T-helper 17 cell (primary cell): ENCODE data around the gene TOP1. TPM values are rescaled to one million over a fixed set of nuclear protein-coding genes. Genes with fewer than 3 reads are reported as not detected.
"Not testable (repeated sequence)": the region's sequence is repeated elsewhere in the genome, so short reads cannot be mapped to it uniquely, and the experiment has no call there.

ENCODE experiments used
- ATAC-seq: fragments of 150-1000 bp; cut with Tn5 transposase; 2 replicates; pipeline ENCODE4 v1.10.0; 2021; ENCODE audit warnings: mild to moderate bottlenecking, moderate library complexity
- DNase-seq, 3 donors: peaks; one replicate each; pipeline versions ENCODE4 v3.0.0 to v3.0.0-alpha.2; 2020 to 2021
- H3K9me3 ChIP-seq: one replicate; pipeline ENCODE4 v1.7.0; 2013; ENCODE audit warnings: low read length, mild to moderate bottlenecking; ENCODE audit not compliant: control insufficient read depth, poor library complexity, severe bottlenecking
- H3K27ac Mint-ChIP-seq: one replicate; pipeline ENCODE4 v1.8.0; 2022; ENCODE audit warnings: mild to moderate bottlenecking, moderate library complexity, mixed read lengths
- H3K27me3 Mint-ChIP-seq: one replicate; pipeline ENCODE4 v1.8.0; 2022; ENCODE audit warnings: mixed read lengths
- H3K36me3 Mint-ChIP-seq: one replicate; pipeline ENCODE4 v1.8.0; 2022; ENCODE audit warnings: low read depth, mixed read lengths
- H3K4me1 Mint-ChIP-seq: one replicate; pipeline ENCODE4 v1.8.0; 2022; ENCODE audit warnings: mild to moderate bottlenecking, mixed read lengths
- H3K4me3 Mint-ChIP-seq: one replicate; pipeline ENCODE4 v1.8.0; 2022; ENCODE audit warnings: mild to moderate bottlenecking, moderate library complexity, mixed read lengths
- total RNA-seq, 4 donors: library from RNA in 2 of 4; stranded (reverse) in 2 of 4; gene quantifications; one replicate each; pipeline ENCODE4 v1.2.3 and lab custom pipeline; 2022 to 2026

Gene TOP1
- total RNA-seq, 2 donors from 2014 or later: 37.4 to 44.4 TPM

- peak overlapping the region; percentile 53 for H3K27ac Mint-ChIP-seq
- no peak overlapping the region for H3K4me3 Mint-ChIP-seq
- peaks cover 17% of the 10 kb centered on the region for H3K36me3 Mint-ChIP-seq
- ATAC-seq (no peak), DNase-seq (no peak)
- no peaks in the 10 kb centered on the region for H3K9me3 ChIP-seq
- H3K4me1 Mint-ChIP-seq: peaks cover 8% of the 10 kb centered on the region
- H3K27me3 Mint-ChIP-seq: no peaks in the 10 kb centered on the region
These were observed 73.0 kb downstream of the TOP1 start for GRCh38 chr20:41101660-41102059.

GRCh38 chr20:41108531-41108930 lies 79.9 kb downstream of the TOP1 start:
- DNase-seq (no peak), ATAC-seq (no peak)
- Mint-ChIP-seq H3K27ac (no peak overlapping the region), H3K4me3 (no peak overlapping the region), H3K36me3 (peaks cover 8% of the 10 kb centered on the region), H3K27me3 (no peaks in the 10 kb centered on the region), H3K4me1 (peaks cover 8% of the 10 kb centered on the region)
- no peaks in the 10 kb centered on the region for H3K9me3 ChIP-seq

- no peak for DNase-seq
- H3K9me3 ChIP-seq: no peaks in the 10 kb centered on the region
- ATAC-seq: no peak
- peaks cover 4% of the 10 kb centered on the region for H3K4me1 Mint-ChIP-seq
- no peak overlapping the region for H3K4me3 Mint-ChIP-seq
- peak overlapping the region; percentile 72 for H3K27ac Mint-ChIP-seq
- no peaks in the 10 kb centered on the region for H3K27me3 Mint-ChIP-seq
- peaks cover 3% of the 10 kb centered on the region for H3K36me3 Mint-ChIP-seq
These were observed 81.4 kb downstream of the TOP1 start for GRCh38 chr20:41110012-41110411.

GRCh38 chr20:41110930-41111577 lies 82.4 kb downstream of the TOP1 start:
- no peak for DNase-seq
- Mint-ChIP-seq H3K36me3 (peaks cover 3% of the 10 kb centered on the region), H3K4me3 (no peak overlapping the region), H3K27ac (peak overlapping the region; percentile 72), H3K27me3 (no peaks in the 10 kb centered on the region), H3K4me1 (peaks cover 4% of the 10 kb centered on the region)
- ATAC-seq: no peak
- no peaks in the 10 kb centered on the region for H3K9me3 ChIP-seq

GRCh38 chr20:41111578-41111951 lies 82.9 kb downstream of the TOP1 start:
- peaks cover 6% of the 10 kb centered on the region for H3K36me3 Mint-ChIP-seq

GRCh38 chr20:41116282-41116956 lies 87.8 kb downstream of the TOP1 start:
- no peaks in the 10 kb centered on the region for H3K27me3 Mint-ChIP-seq
- peak overlapping the region; percentile 21 for H3K27ac Mint-ChIP-seq
- peaks cover 10% of the 10 kb centered on the region for H3K4me1 Mint-ChIP-seq
- peaks cover 7% of the 10 kb centered on the region for H3K36me3 Mint-ChIP-seq
- no peaks in the 10 kb centered on the region for H3K9me3 ChIP-seq
- ATAC-seq (no peak), DNase-seq (no peak)
- H3K4me3 Mint-ChIP-seq: no peak overlapping the region

More at GRCh38 chr20:41111578-41111951, 82.9 kb downstream of the TOP1 start:
- DNase-seq (no peak), ATAC-seq (no peak)
- H3K27ac Mint-ChIP-seq: peak overlapping the region; percentile 51
- H3K27me3 Mint-ChIP-seq: no peaks in the 10 kb centered on the region
- no peak overlapping the region for H3K4me3 Mint-ChIP-seq
- H3K4me1 Mint-ChIP-seq: peaks cover 3% of the 10 kb centered on the region
- no peaks in the 10 kb centered on the region for H3K9me3 ChIP-seq

GRCh38 chr20:41118159-41118558 lies 89.5 kb downstream of the TOP1 start:
- H3K9me3 ChIP-seq, H3K4me3 Mint-ChIP-seq, H3K36me3 Mint-ChIP-seq, H3K27ac Mint-ChIP-seq, H3K27me3 Mint-ChIP-seq, ATAC-seq, DNase-seq: not testable (repeated sequence)
- peaks cover 10% of the 10 kb centered on the region for H3K4me1 Mint-ChIP-seq

GRCh38 chr20:41118632-41119031 lies 90.0 kb downstream of the TOP1 start:
- DNase-seq (no peak), ATAC-seq (no peak)
- Mint-ChIP-seq H3K36me3 (peaks cover 7% of the 10 kb centered on the region), H3K4me1 (peaks cover 10% of the 10 kb centered on the region), H3K4me3 (no peak overlapping the region), H3K27ac (no peak overlapping the region), H3K27me3 (no peaks in the 10 kb centered on the region)
- H3K9me3 ChIP-seq: no peaks in the 10 kb centered on the region

- Mint-ChIP-seq H3K27me3 (no peaks in the 10 kb centered on the region), H3K4me1 (peaks cover 11% of the 10 kb centered on the region), H3K4me3 (no peak overlapping the region), H3K27ac (peak overlapping the region; percentile 74), H3K36me3 (peaks cover 7% of the 10 kb centered on the region)
- ATAC-seq (no peak), DNase-seq (no peak)
- H3K9me3 ChIP-seq: no peaks in the 10 kb centered on the region
These were observed 91.3 kb downstream of the TOP1 start for GRCh38 chr20:41119614-41120561.

GRCh38 chr20:41121399-41121798 lies 92.8 kb downstream of the TOP1 start:
- Mint-ChIP-seq H3K27me3 (no peaks in the 10 kb centered on the region), H3K27ac (peak overlapping the region; percentile 74), H3K4me3 (no peak overlapping the region), H3K4me1 (peaks cover 18% of the 10 kb centered on the region), H3K36me3 (peaks cover 12% of the 10 kb centered on the region)
- H3K9me3 ChIP-seq: no peaks in the 10 kb centered on the region
- ATAC-seq: peak; percentile 26
- no peak for DNase-seq

GRCh38 chr20:41123631-41124030 lies 95.0 kb downstream of the TOP1 start:
- Mint-ChIP-seq H3K36me3 (peaks cover 14% of the 10 kb centered on the region), H3K27ac (no peak overlapping the region), H3K27me3 (no peaks in the 10 kb centered on the region), H3K4me1 (peaks cover 21% of the 10 kb centered on the region), H3K4me3 (no peak overlapping the region)
- H3K9me3 ChIP-seq: no peaks in the 10 kb centered on the region
- no peak for DNase-seq
- ATAC-seq: no peak

- peak overlapping the region; percentile 91 for H3K27ac Mint-ChIP-seq
- H3K36me3 Mint-ChIP-seq: peaks cover 14% of the 10 kb centered on the region
- no peaks in the 10 kb centered on the region for H3K27me3 Mint-ChIP-seq
- ATAC-seq (no peak), DNase-seq (no peak)
- no peaks in the 10 kb centered on the region for H3K9me3 ChIP-seq
- peak overlapping the region; percentile 33 for H3K4me3 Mint-ChIP-seq
- peaks cover 19% of the 10 kb centered on the region for H3K4me1 Mint-ChIP-seq
These were observed 96.0 kb downstream of the TOP1 start for GRCh38 chr20:41124451-41125094.
